K562 (cell line): ENCODE data around the gene RUNDC3A. TPM values are rescaled to one million over a fixed set of nuclear protein-coding genes. Genes with fewer than 3 reads are reported as not detected.
A peak's percentile ranks its signal among the peaks of the same experiment; 100 is the strongest.

Experiments used
- ATAC-seq: fragments of 200-7000 bp; cut with Tn5 transposase; 3 replicates; pipeline ENCODE4 v1.9.1; 2020; ENCODE audit warnings: moderate library complexity
- BruUV-seq: library from RNA; stranded (reverse); fragments of 400-500 nt; replicated peaks from 2 replicates; lab custom pipeline; 2021; lab: Mats Ljungman, UMichigan
- CTCF ChIA-PET: fragments of 300-600 bp; formaldehyde crosslinking; extraction: SDS; loops from one replicate; lab custom pipeline; 2021; ENCODE audit warnings: low intra/inter-chr PET ratio; lab: Yijun Ruan, JAX
- POLR2A ChIA-PET: fragments of 300-600, 350-650 bp; sonication (Branson Sonifier 250); formaldehyde crosslinking; extraction: SDS; loops from one replicate; lab custom pipeline; 2021; ENCODE audit warnings: antibody characterized with exemption, inconsistent platforms; lab: Yijun Ruan, JAX
- DNase-seq, 4 experiments: peaks; one replicate each; pipeline versions ENCODE4 v3.0.0 to v3.0.0-alpha.2; 2011 to 2018; ENCODE audit warnings: low spot score in 3 of 4, mixed read lengths in 3 of 4; ENCODE audit errors: extremely low read depth in 1 of 4
- FAIRE-seq: peaks from 2 replicates; lab custom pipeline; 2011; peaks lifted over from hg19 to GRCh38; lab: Jason Lieb, UNC
- H2AFZ ChIP-seq: 2 replicates; pipeline ENCODE4 v1.6.0; 2011; ENCODE audit warnings: low read depth, low read length, control low read depth, inconsistent platforms
- H3K27ac ChIP-seq: fragments of 200-600 bp; 3 replicates; pipeline ENCODE4 v1.8.0; 2011; ENCODE audit warnings: low read depth, mild to moderate bottlenecking, control low read depth, inconsistent platforms, low read length, moderate library complexity, mixed read lengths; ENCODE audit errors: extremely low read depth
- H3K27me3 ChIP-seq, 2 experiments: fragments of 300-600 bp in 1 of 2; 2 replicates in 1 of 2; 3 replicates in 1 of 2; pipeline versions ENCODE4 v1.6.0 to v1.8.0; 2011; ENCODE audit warnings: inconsistent platforms in 2 of 2, low read length in 2 of 2, mild to moderate bottlenecking in 1 of 2, mixed read lengths in 1 of 2, moderate library complexity in 1 of 2; ENCODE audit not compliant: control insufficient read depth in 2 of 2, insufficient read depth in 2 of 2
- H3K36me3 ChIP-seq: fragments of 300-600 bp; 3 replicates; pipeline ENCODE4 v1.8.0; 2011; ENCODE audit warnings: mild to moderate bottlenecking, low read length, inconsistent platforms; ENCODE audit not compliant: control insufficient read depth, insufficient read depth
- H3K4me1 ChIP-seq, 2 experiments: fragments of 200-600 bp in 1 of 2; replicated peaks in 1 of 2; 2 replicates in 1 of 2; 3 replicates in 1 of 2; pipeline versions ENCODE4 v1.5.1 to v1.8.0; 2011; ENCODE audit warnings: inconsistent platforms in 2 of 2, low read length in 2 of 2, mild to moderate bottlenecking in 1 of 2, mixed read lengths in 1 of 2, moderate library complexity in 1 of 2; ENCODE audit not compliant: control insufficient read depth in 2 of 2, insufficient read depth in 2 of 2
- H3K4me2 ChIP-seq: 2 replicates; pipeline ENCODE4 v1.6.1; 2011; ENCODE audit warnings: low read length, control low read depth, inconsistent platforms, mixed read lengths; ENCODE audit not compliant: insufficient read depth
- H3K4me3 ChIP-seq: fragments of 200-600 bp; sonication (generic), shearing (Covaris generic); 2 replicates; pipeline ENCODE4 v1.5.1; 2016; ENCODE audit warnings: control low read depth, inconsistent platforms
- H3K79me2 ChIP-seq: fragments of 200-600 bp; 3 replicates; pipeline ENCODE4 v1.8.0; 2011; ENCODE audit warnings: low read length, inconsistent platforms; ENCODE audit not compliant: control insufficient read depth, insufficient read depth
- H3K9ac ChIP-seq, 2 experiments: 2 replicates each; pipeline versions ENCODE4 v1.6.0 to v1.6.1; 2011; ENCODE audit warnings: low read depth in 2 of 2, low read length in 2 of 2, control low read depth in 1 of 2, inconsistent platforms in 1 of 2, mild to moderate bottlenecking in 1 of 2, mixed read lengths in 1 of 2; ENCODE audit not compliant: insufficient read depth in 1 of 2
- H3K9me1 ChIP-seq: one replicate; pipeline ENCODE4 v1.6.0; 2011; ENCODE audit warnings: inconsistent platforms, mild to moderate bottlenecking, low read length, moderate library complexity; ENCODE audit not compliant: control insufficient read depth, insufficient read depth
- H3K9me3 ChIP-seq: replicated peaks from 2 replicates; pipeline ENCODE4 v1.5.1; 2011; ENCODE audit warnings: low read depth, low read length, inconsistent platforms; ENCODE audit not compliant: control insufficient read depth, insufficient read depth
- H4K20me1 ChIP-seq: replicated peaks from 2 replicates; pipeline ENCODE4 v1.6.1; 2011; ENCODE audit warnings: low read length, inconsistent platforms, mixed read lengths; ENCODE audit not compliant: control insufficient read depth, insufficient read depth
- EP400 ChIP-seq: fragments of 450-650 bp; IDR thresholded peaks from 2 replicates; pipeline ENCODE4 v1.6.1; 2017; ENCODE audit warnings: antibody characterized with exemption, mild to moderate bottlenecking, moderate library complexity
- IFI16 ChIP-seq: fragments of 250-450 bp; sonication (Bioruptor Pico); IDR thresholded peaks from 2 replicates; pipeline ENCODE4 v2.1.2; 2022; ENCODE audit warnings: mild to moderate bottlenecking, inconsistent platforms
- NFIC ChIP-seq: fragments of 450-650 bp; IDR thresholded peaks from 2 replicates; pipeline ENCODE4 v1.6.1; 2017; ENCODE audit warnings: mild to moderate bottlenecking, inconsistent platforms
- WGBS: fragments of 100-300 bp; shearing (Covaris generic); methylation state at CpG from one replicate; pipeline ENCODE4 v1.1.6; 2016; ENCODE audit warnings: low coverage, mixed read lengths; ENCODE audit not compliant: insufficient coverage; ENCODE audit errors: missing lambda C conversion rate; 5-methylcytosine and 5-hydroxymethylcytosine counted together
- in situ Hi-C: fragments of 300-500 bp; cut with MboI; formaldehyde crosslinking; loops from 4 replicates; pipeline ENCODE4 v1.15.0; 2018; ENCODE audit warnings: inconsistent platforms, mixed read lengths
- intact Hi-C: fragments of 100-400 bp; cut with micrococcal nuclease; formaldehyde crosslinking; loops from 2 replicates; pipeline ENCODE4 v1.14.2; 2022
- polyA plus RNA-seq, 8 experiments: library from polyadenylated mRNA; depleted of rRNA in 4 of 8; stranded (reverse) in 5 of 8; unstranded in 3 of 8; fragments of >200 nt; fragmentation: Nextera tagmentation in 2 of 8; fragmentation: Illumina TruSeq in 1 of 8; extraction: Ambion mirVana in 2 of 8; extraction: Trizol in 1 of 8; gene quantifications; 2 replicates each; pipeline versions ENCODE4 v1.2.1 to v1.2.3, GENCODE V29; 2011 to 2014; ENCODE audit warnings: inconsistent platforms in 1 of 8, missing spikeins in 1 of 8
- total RNA-seq, 7 experiments: library from RNA; depleted of rRNA in 6 of 7; stranded (reverse); fragments of >200 nt in 6 of 7; fragmentation: Illumina TruSeq in 2 of 7; extraction: Trizol in 2 of 7; gene quantifications; 2 replicates each; pipeline versions ENCODE4 v1.2.1 to v1.2.3, GENCODE V29; 2011 to 2021; ENCODE audit warnings: low replicate concordance in 1 of 7

Gene RUNDC3A
- total and polyA plus RNA-seq, 9 of the 15 experiments (the other 6 are each of a cell fraction or from before 2014, with no cell fraction given): not detected

- Histone ChIP-seq H2AFZ (no peak overlapping the region), H4K20me1 (peaks cover 9% of the 10 kb centered on the region), H3K9ac (no peak overlapping the region; a peak in 1 of 4 replicates), H3K79me2 (no peaks in the 10 kb centered on the region), H3K4me2 (no peak overlapping the region), H3K27ac (no peak overlapping the region), H3K36me3 (no peaks in the 10 kb centered on the region), H3K4me3 (no peak overlapping the region), H3K9me3 (no peaks in the 10 kb centered on the region), H3K9me1 (no peaks in the 10 kb centered on the region), H3K27me3 (no peaks in the 10 kb centered on the region; a peak in 1 of 5 replicates), H3K4me1 (peaks cover 0 to 28% of the 10 kb centered on the region in 2 experiments; a peak in 3 of 5 replicates)
- TF ChIP-seq EP400 (no peak), IFI16 (CRISPR knock-in tag) (no peak), NFIC (peak; percentile 39; the same call in 1 of the 2 replicates)
- ChIA-PET POLR2A (interaction anchor here (0.5 to 2.4 kb wide), 8 partner anchors 10 to 190 kb away, joined by 3 to 15 read pairs (median 4); no protein-coding TSS in a partner anchor), CTCF (no interaction called here)
- ATAC-seq: no peak
- no peak for DNase-seq
- intact Hi-C loops (no loop called here), in situ Hi-C loops (no loop called here)
- TSS peak; percentile 38 for BruUV-seq
- WGBS: 47% methylated on average over 8 of the region's 11 CpGs
- no peak for FAIRE-seq
These were observed 53.2 kb downstream of the RUNDC3A start for GRCh38 chr17:44361292-44362260.
